ENCODE measurements around the gene ZNF891. TPM values are rescaled to one million over a fixed set of nuclear protein-coding genes. Genes with fewer than 3 reads are reported as not detected.

The ZNF891 gene
- polyA plus RNA-seq, 2 of the 4 experiments (the other 2 are of a cell fraction) = 0.62 to 1.6 TPM

DNA sequence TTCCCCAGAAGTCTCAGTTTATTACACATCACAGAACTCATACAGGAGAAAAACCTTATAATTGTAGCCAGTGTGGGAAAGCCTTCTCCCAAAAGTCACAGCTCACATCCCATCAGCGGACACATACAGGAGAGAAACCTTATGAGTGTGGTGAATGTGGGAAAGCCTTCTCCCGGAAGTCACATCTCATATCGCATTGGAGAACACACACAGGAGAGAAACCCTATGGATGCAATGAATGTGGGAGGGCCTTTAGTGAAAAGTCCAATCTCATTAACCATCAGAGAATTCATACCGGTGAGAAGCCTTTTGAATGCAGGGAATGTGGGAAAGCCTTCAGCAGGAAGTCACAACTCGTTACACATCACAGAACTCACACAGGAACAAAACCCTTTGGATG lies 72.6 kb downstream of the ZNF891 start:
- WGBS (ENCODE audit: missing lambda C conversion rate) = 87% methylated on average over 5 of the region's 5 CpGs
- ChIA-PET CTCF (interaction anchor here (2.0 kb wide), 1 partner anchor 10 kb away, joined by 7 read pairs; no protein-coding TSS in a partner anchor), POLR2A (no interaction called here)
- ATAC-seq = no peak
- peak in 1 of 2 experiments; percentile 29 for DNase-seq (ENCODE audit: low read depth in 1 of 2, low spot score in 1 of 2)
- Histone ChIP-seq H3K4me3 (no peak overlapping the region), H3K9me3 (peaks cover 100% of the 10 kb centered on the region), H3K27ac (no peak overlapping the region), H3K4me1 (no peaks in the 10 kb centered on the region), H3K4me2 (no peak overlapping the region)
- FAIRE-seq = no peak
- no peak for TF ChIP-seq SMC3 (IDR thresholded peaks at IDR 0.05)
- peak; percentile 43; the same call in 1 of the 2 replicates for TF ChIP-seq KDM1A (IDR thresholded peaks at IDR 0.05; ENCODE audit: low read depth)
- TF ChIP-seq EHF (CRISPR knock-in tag; IDR thresholded peaks at IDR 0.05) = no peak

Other genes starting within 250 kb of the ZNF891 start
- gene CHFR, start 242.7 kb downstream of the ZNF891 start, polyA plus RNA-seq (2011; rRNA removed) = 38.8 and 41.0 TPM in 2 replicates
- gene CHFR, start 242.7 kb downstream of the ZNF891 start, polyA plus RNA-seq (2017; fragmentation: RNase III; extraction: RNeasy Plus Mini Kit Qiagen cat#74134 plus additional on column Dnase treatment) = 19.2 to 21.2 TPM (median 20.9 TPM) in 3 replicates
- gene ZNF605, start 174.0 kb downstream of the ZNF891 start, polyA plus RNA-seq (2011; rRNA removed) = 15.2 and 18.2 TPM in 2 replicates
- gene ZNF605, start 174.0 kb downstream of the ZNF891 start, polyA plus RNA-seq (2017; fragmentation: RNase III; extraction: RNeasy Plus Mini Kit Qiagen cat#74134 plus additional on column Dnase treatment) = 5.6 to 6.5 TPM (median 5.7 TPM) in 3 replicates
- 10.1 and 11.3 TPM in 2 replicates for gene ZNF26, start 143.9 kb downstream of the ZNF891 start, polyA plus RNA-seq (2011; rRNA removed)
- 6.5 to 8.3 TPM (median 7.4 TPM) in 3 replicates for gene ZNF26, start 143.9 kb downstream of the ZNF891 start, polyA plus RNA-seq (2017; fragmentation: RNase III; extraction: RNeasy Plus Mini Kit Qiagen cat#74134 plus additional on column Dnase treatment)
- gene ZNF84, start 92.8 kb downstream of the ZNF891 start, polyA plus RNA-seq (2011; rRNA removed) = 31.0 and 36.1 TPM in 2 replicates
- 13.3 to 14.7 TPM (median 14.5 TPM) in 3 replicates for gene ZNF84, start 92.8 kb downstream of the ZNF891 start, polyA plus RNA-seq (2017; fragmentation: RNase III; extraction: RNeasy Plus Mini Kit Qiagen cat#74134 plus additional on column Dnase treatment)
- 22.8 and 23.2 TPM in 2 replicates for gene ZNF140, start 49.4 kb downstream of the ZNF891 start, polyA plus RNA-seq (2011; rRNA removed)
- gene ZNF140, start 49.4 kb downstream of the ZNF891 start, polyA plus RNA-seq (2017; fragmentation: RNase III; extraction: RNeasy Plus Mini Kit Qiagen cat#74134 plus additional on column Dnase treatment) = 8.8 to 10.0 TPM (median 9.9 TPM) in 3 replicates
- gene ZNF10, start 353 bp upstream of the ZNF891 start, polyA plus RNA-seq (2011; rRNA removed) = 4.1 and 4.5 TPM in 2 replicates
- 2.0 to 2.3 TPM (median 2.2 TPM) in 3 replicates for gene ZNF10, start 353 bp upstream of the ZNF891 start, polyA plus RNA-seq (2017; fragmentation: RNase III; extraction: RNeasy Plus Mini Kit Qiagen cat#74134 plus additional on column Dnase treatment)
- 20.0 and 21.5 TPM in 2 replicates for gene ZNF268, start 51.2 kb upstream of the ZNF891 start, polyA plus RNA-seq (2011; rRNA removed)
- gene ZNF268, start 51.2 kb upstream of the ZNF891 start, polyA plus RNA-seq (2017; fragmentation: RNase III; extraction: RNeasy Plus Mini Kit Qiagen cat#74134 plus additional on column Dnase treatment) = 11.7 to 13.2 TPM (median 12.5 TPM) in 3 replicates
- not detected in 2 replicates for gene ANHX, start 105.6 kb upstream of the ZNF891 start, polyA plus RNA-seq (2011; rRNA removed)
- gene ANHX, start 105.6 kb upstream of the ZNF891 start, polyA plus RNA-seq (2017; fragmentation: RNase III; extraction: RNeasy Plus Mini Kit Qiagen cat#74134 plus additional on column Dnase treatment) = not detected in 3 replicates

Data from A549 (cell line).